Measurements from ENCODE around the gene IFT22.
"Not testable (repeated sequence)": the region's sequence is repeated elsewhere in the genome, so short reads cannot be mapped to it uniquely, and the experiment has no call there.

The IFT22 gene

GRCh38 chr7:101269664-101270063 is 51.9 kb downstream of the IFT22 start:
- Mint-ChIP-seq H3K4me3 (no peak overlapping the region), H3K27me3 (no peaks in the 10 kb centered on the region), H3K9me3 (no peaks in the 10 kb centered on the region), H3K4me1 (no peaks in the 10 kb centered on the region), H3K27ac (no peak overlapping the region)
- ATAC-seq (no peak), DNase-seq (no peak)

DNA sequence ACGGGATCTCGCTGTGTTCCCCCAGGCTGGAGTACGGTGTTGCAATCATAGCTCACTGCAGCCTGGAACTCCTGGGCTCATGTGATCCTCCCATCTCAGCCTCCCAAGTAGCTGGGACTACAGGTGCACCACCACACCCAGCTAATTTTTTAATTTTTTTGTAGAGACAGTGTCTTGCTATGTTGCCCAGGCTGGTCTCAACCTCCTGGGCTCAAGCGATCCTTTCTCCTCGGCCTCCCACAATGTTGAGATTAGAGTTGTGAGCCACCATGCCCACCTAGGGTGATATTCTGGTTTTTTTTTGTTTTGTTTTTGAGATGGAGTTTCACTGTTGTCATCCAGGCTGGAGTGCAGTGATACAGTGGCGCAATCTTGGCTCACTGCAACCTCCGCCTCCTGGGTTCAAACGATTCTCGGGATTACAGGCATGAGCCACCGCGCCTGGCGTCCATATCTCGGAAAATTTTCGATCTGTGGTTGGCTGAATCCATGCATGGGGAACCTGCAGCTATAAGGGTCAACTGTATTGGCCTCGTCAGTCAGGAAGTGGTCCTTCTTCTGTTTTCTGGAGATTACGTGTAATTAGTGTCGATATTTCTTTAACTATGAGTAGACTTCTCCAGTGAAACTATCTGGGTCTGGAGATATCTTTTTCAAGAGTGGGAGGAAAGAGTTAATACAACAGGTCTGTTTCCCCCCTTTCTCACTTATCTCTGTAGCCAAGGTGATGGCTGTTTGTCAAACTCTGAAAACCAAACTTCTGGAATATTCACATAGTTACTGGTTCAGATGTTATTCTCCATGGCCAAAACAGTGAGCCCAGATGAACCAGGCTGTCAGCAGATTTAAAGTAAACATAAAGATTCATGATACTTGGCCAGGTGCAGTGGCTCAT is 55.7 kb downstream of the IFT22 start:
- Mint-ChIP-seq H3K27ac (no peak overlapping the region), H3K9me3 (no peaks in the 10 kb centered on the region), H3K27me3 (no peaks in the 10 kb centered on the region), H3K4me3 (no peak overlapping the region), H3K4me1 (peaks cover 6% of the 10 kb centered on the region)
- ATAC-seq: no peak
- no peak for DNase-seq

GRCh38 chr7:101264102-101264706 is 57.4 kb downstream of the IFT22 start:
- ATAC-seq, H3K27me3 Mint-ChIP-seq, H3K4me3 Mint-ChIP-seq, H3K9me3 Mint-ChIP-seq, H3K27ac Mint-ChIP-seq, H3K4me1 Mint-ChIP-seq, DNase-seq: not testable (repeated sequence)

Measured in stimulated activated naive CD8-positive, alpha-beta T cell treated with anti-CD3 and anti-CD28 coated beads, Interleukin-15, amount 100 ng/mL, for 72 hours (primary cell).